IMR-90 (cell line): ENCODE results near the gene HACL1. TPM values are rescaled to one million over a fixed set of nuclear protein-coding genes. Genes with fewer than 3 reads are reported as not detected.
"Not testable (repeated sequence)": the region's sequence is repeated elsewhere in the genome, so short reads cannot be mapped to it uniquely, and the experiment has no call there.

Experiments
- ATAC-seq: fragments of 200-7000 bp; cut with Tn5 transposase; 2 replicates; pipeline ENCODE4 v1.9.1; 2020; ENCODE audit warnings: low read depth, mild to moderate bottlenecking, moderate library complexity
- BruUV-seq: library from RNA; stranded (reverse); fragments of 400-500 nt; replicated peaks from 2 replicates; lab custom pipeline; 2021; lab: Mats Ljungman, UMichigan
- CTCF ChIA-PET: fragments of 300-600 bp; formaldehyde crosslinking; extraction: SDS; loops from one replicate; lab custom pipeline; 2021; ENCODE audit warnings: antibody characterized with exemption; lab: Yijun Ruan, JAX
- POLR2A ChIA-PET: fragments of 300-600 bp; sonication (Branson Sonifier 250); formaldehyde crosslinking; loops from one replicate; lab custom pipeline; 2022; ENCODE audit warnings: antibody characterized with exemption; ENCODE audit not compliant: unreplicated experiment; lab: Charles Lee
- DNase-seq: peaks from one replicate; pipeline ENCODE4 v3.0.0; 2013
- H2AFZ ChIP-seq: replicated peaks from 2 replicates; pipeline ENCODE3; 2013; ENCODE audit warnings: low read length, mild to moderate bottlenecking; ENCODE audit not compliant: poor library complexity
- H2AK5ac ChIP-seq: 2 replicates; pipeline ENCODE4 v1.6.1; 2013; ENCODE audit warnings: low read depth, low read length, inconsistent platforms
- H2AK9ac ChIP-seq: replicated peaks from 2 replicates; pipeline ENCODE3; 2013; ENCODE audit warnings: mild to moderate bottlenecking, low read depth, low read length, moderate library complexity; ENCODE audit not compliant: poor library complexity
- H2BK120ac ChIP-seq: 2 replicates; pipeline ENCODE4 v1.6.1; 2013; ENCODE audit warnings: low read depth, low read length, inconsistent platforms
- H2BK15ac ChIP-seq: 3 replicates; pipeline ENCODE4 v1.6.1; 2013; ENCODE audit warnings: low read depth, low read length, inconsistent platforms
- H2BK20ac ChIP-seq: 2 replicates; pipeline ENCODE4 v1.6.1; 2013; ENCODE audit warnings: low read depth, mild to moderate bottlenecking, inconsistent platforms, low read length, moderate library complexity
- H2BK5ac ChIP-seq: 2 replicates; pipeline ENCODE4 v1.6.1; 2013; ENCODE audit warnings: mild to moderate bottlenecking, low read depth, low read length, inconsistent platforms; ENCODE audit not compliant: poor library complexity, severe bottlenecking
- H3K14ac ChIP-seq: replicated peaks from 2 replicates; pipeline ENCODE4 v1.6.1; 2013; ENCODE audit warnings: low read depth, low read length, inconsistent platforms
- H3K18ac ChIP-seq: 2 replicates; pipeline ENCODE4 v1.6.1; 2013; ENCODE audit warnings: low read depth, low read length, control low read depth
- H3K23ac ChIP-seq: 2 replicates; pipeline ENCODE4 v1.6.1; 2013; ENCODE audit warnings: low read depth, low read length, inconsistent platforms
- H3K27ac ChIP-seq: 2 replicates; pipeline ENCODE4 v1.5.1; 2013; ENCODE audit warnings: mild to moderate bottlenecking, control low read depth, low read length; ENCODE audit not compliant: insufficient read depth
- H3K27me3 ChIP-seq: 2 replicates; pipeline ENCODE4 v1.6.1; 2013; ENCODE audit warnings: low read length; ENCODE audit not compliant: control insufficient read depth, insufficient read depth
- H3K36me3 ChIP-seq: 2 replicates; pipeline ENCODE4 v1.6.1; 2013; ENCODE audit warnings: low read length, mixed read lengths; ENCODE audit not compliant: control insufficient read depth, insufficient read depth
- H3K4ac ChIP-seq: 2 replicates; pipeline ENCODE4 v1.6.1; 2013; ENCODE audit warnings: low read depth, low read length, inconsistent platforms
- H3K4me1 ChIP-seq: 2 replicates; pipeline ENCODE4 v1.6.1; 2013; ENCODE audit warnings: low read length, mixed read lengths; ENCODE audit not compliant: control insufficient read depth, insufficient read depth
- H3K4me2 ChIP-seq: 2 replicates; pipeline ENCODE4 v1.6.1; 2013; ENCODE audit warnings: low read depth, mild to moderate bottlenecking, control low read depth, low read length, moderate library complexity
- H3K4me3 ChIP-seq: 2 replicates; pipeline ENCODE4 v1.5.1; 2013; ENCODE audit warnings: low read depth, mild to moderate bottlenecking, control low read depth, low read length, moderate library complexity; ENCODE audit not compliant: insufficient read depth
- H3K56ac ChIP-seq: 2 replicates; pipeline ENCODE4 v1.6.1; 2013; ENCODE audit warnings: low read length, inconsistent platforms; ENCODE audit not compliant: insufficient read depth; ENCODE audit errors: extremely low read depth
- H3K79me1 ChIP-seq, 2 experiments: 2 replicates each; pipeline ENCODE4 v1.6.1; 2013; ENCODE audit warnings: low read length in 2 of 2, inconsistent platforms in 1 of 2, low read depth in 1 of 2
- H3K9ac ChIP-seq: 2 replicates; pipeline ENCODE4 v1.6.1; 2013; ENCODE audit warnings: low read depth, low read length, control low read depth
- H3K9me1 ChIP-seq: 2 replicates; pipeline ENCODE4 v1.6.1; 2013; ENCODE audit warnings: low read length, inconsistent platforms; ENCODE audit not compliant: insufficient read depth
- H3K9me3 ChIP-seq: 2 replicates; pipeline ENCODE4 v1.6.1; 2013; ENCODE audit warnings: low read length; ENCODE audit not compliant: control insufficient read depth, insufficient read depth
- H4K20me1 ChIP-seq: 2 replicates; pipeline ENCODE4 v1.6.1; 2013; ENCODE audit warnings: low read length, inconsistent platforms; ENCODE audit not compliant: insufficient read depth
- H4K5ac ChIP-seq: 2 replicates; pipeline ENCODE4 v1.6.1; 2013; ENCODE audit warnings: mild to moderate bottlenecking, low read depth, low read length, control low read depth
- H4K8ac ChIP-seq, 2 experiments: 2 replicates each; pipeline ENCODE4 v1.6.1; 2013; ENCODE audit warnings: low read depth in 2 of 2, low read length in 2 of 2, control low read depth in 1 of 2, inconsistent platforms in 1 of 2
- H4K91ac ChIP-seq: 2 replicates; pipeline ENCODE4 v1.6.1; 2013; ENCODE audit warnings: low read depth, low read length, inconsistent platforms; ENCODE audit not compliant: insufficient read depth
- WGBS, 2 experiments: methylation state at CpG; one replicate each; pipeline versions ENCODE4 v1.1.5 to v1.1.7; 2013; ENCODE audit warnings: missing lambda C conversion rate in 2 of 2; ENCODE audit not compliant: insufficient read length in 1 of 2; ENCODE audit errors: extremely low coverage in 2 of 2; 5-methylcytosine and 5-hydroxymethylcytosine counted together
- dilution Hi-C: fragments of 300-500 bp; cut with HindIII; formaldehyde crosslinking; loops from one replicate; pipeline ENCODE4 v1.14.3; 2018; ENCODE audit warnings: low sequenced_read_pairs; ENCODE audit not compliant: unreplicated experiment
- in situ Hi-C: fragments of 300-500 bp; cut with MboI; formaldehyde crosslinking; loops from 3 replicates; pipeline ENCODE4 v1.14.3; 2019; ENCODE audit warnings: low sequenced_read_pairs, inconsistent platforms, mixed read lengths
- intact Hi-C: fragments of 100-400 bp; cut with micrococcal nuclease; formaldehyde crosslinking; loops from 2 replicates; pipeline ENCODE4 v1.10.0; 2022
- polyA plus RNA-seq, 3 experiments: library from polyadenylated mRNA; depleted of rRNA; stranded (reverse); fragments of >200 nt; gene quantifications; 2 replicates each; pipeline ENCODE4 v1.2.3, GENCODE V29; 2012; ENCODE audit warnings: low replicate concordance in 1 of 3
- total RNA-seq: library from RNA; depleted of rRNA; stranded (reverse); fragments of >200 nt; gene quantifications from 2 replicates; pipeline ENCODE4 v1.2.3, GENCODE V29; 2012

Gene HACL1
- total and polyA plus RNA-seq, 2 of the 4 experiments (the other 2 are of a cell fraction), result 9.9 to 28.1 TPM

GRCh38 chr3:15602816-15603215, 1.4 kb upstream of the HACL1 start:
- H4K5ac ChIP-seq, ATAC-seq, H3K9ac ChIP-seq, H3K36me3 ChIP-seq, in situ Hi-C loops, H2AK5ac ChIP-seq, H4K20me1 ChIP-seq, CTCF ChIA-PET, H3K27me3 ChIP-seq, H2BK15ac ChIP-seq, H2AK9ac ChIP-seq, H3K9me1 ChIP-seq, H3K4me3 ChIP-seq, H3K9me3 ChIP-seq, H3K4me1 ChIP-seq, H3K56ac ChIP-seq, H3K27ac ChIP-seq, intact Hi-C loops, H2BK120ac ChIP-seq, H3K18ac ChIP-seq, BruUV-seq, H3K4ac ChIP-seq, H4K8ac ChIP-seq, POLR2A ChIA-PET, DNase-seq, H2AFZ ChIP-seq, H4K91ac ChIP-seq, dilution Hi-C loops, H3K14ac ChIP-seq, H2BK5ac ChIP-seq, H3K23ac ChIP-seq, H2BK20ac ChIP-seq: not testable (repeated sequence)
- Histone ChIP-seq H3K79me1 (peaks cover 19 to 33% of the 10 kb centered on the region in 2 experiments), H3K4me2 (0 out of 2 replicates have a peak overlapping the region, but pooled peaks have one; percentile 75)
- WGBS, 2 experiments, result no CpG with 5 or more reads among the region's 3 CpGs
